ENCODE results near the gene AIF1.

Gene AIF1

DNA sequence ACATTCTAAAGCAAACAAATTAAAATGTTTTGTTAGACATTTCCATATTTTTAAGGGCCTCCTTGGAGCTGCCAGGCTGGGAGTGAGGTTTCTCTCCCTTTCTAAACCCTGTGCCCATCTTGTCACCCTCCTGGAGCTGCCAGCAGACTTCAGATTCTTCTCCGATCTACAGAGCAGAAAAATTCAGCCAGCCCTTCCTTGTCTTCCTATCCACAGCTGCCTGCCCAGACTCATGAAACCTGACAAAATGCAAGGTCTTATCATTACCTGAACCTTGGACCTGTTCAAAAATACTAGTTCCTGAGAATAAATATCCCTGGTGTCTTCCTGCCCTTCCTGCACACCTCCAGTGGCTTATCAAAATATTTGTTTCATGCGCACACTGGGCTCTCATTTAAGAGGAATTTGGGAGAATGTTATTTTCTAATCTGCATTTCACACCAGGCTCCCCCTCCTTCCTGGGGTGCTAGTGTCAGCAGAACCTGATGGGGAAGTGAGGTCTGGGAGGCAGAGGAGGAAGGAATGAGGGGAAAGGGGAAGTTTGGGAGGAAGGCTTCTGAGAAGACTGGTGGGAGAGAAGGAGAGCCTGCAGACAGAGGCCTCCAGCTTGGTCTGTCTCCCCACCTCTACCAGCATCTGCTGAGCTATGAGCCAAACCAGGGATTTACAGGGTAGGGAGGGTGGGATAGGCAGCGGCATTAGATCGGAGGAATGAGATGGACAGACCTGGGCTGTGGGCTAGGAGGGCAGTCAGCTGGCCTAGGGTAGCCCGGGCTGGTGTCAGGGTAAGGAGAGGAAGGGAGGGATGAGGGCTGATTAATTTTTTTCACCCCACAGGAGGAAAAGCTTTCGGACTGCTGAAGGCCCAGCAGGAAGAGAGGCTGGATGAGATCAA, at the start of gene AIF1:
Gene AIF1 (plus strand): TSS at position 551 of the 895 bp plus-strand sequence. CDS start 96 bp downstream, at position 647.
- TF ChIP-seq ZFX (IDR thresholded peaks at IDR 0.05): no peak
- TF ChIP-seq, protein P1, sequence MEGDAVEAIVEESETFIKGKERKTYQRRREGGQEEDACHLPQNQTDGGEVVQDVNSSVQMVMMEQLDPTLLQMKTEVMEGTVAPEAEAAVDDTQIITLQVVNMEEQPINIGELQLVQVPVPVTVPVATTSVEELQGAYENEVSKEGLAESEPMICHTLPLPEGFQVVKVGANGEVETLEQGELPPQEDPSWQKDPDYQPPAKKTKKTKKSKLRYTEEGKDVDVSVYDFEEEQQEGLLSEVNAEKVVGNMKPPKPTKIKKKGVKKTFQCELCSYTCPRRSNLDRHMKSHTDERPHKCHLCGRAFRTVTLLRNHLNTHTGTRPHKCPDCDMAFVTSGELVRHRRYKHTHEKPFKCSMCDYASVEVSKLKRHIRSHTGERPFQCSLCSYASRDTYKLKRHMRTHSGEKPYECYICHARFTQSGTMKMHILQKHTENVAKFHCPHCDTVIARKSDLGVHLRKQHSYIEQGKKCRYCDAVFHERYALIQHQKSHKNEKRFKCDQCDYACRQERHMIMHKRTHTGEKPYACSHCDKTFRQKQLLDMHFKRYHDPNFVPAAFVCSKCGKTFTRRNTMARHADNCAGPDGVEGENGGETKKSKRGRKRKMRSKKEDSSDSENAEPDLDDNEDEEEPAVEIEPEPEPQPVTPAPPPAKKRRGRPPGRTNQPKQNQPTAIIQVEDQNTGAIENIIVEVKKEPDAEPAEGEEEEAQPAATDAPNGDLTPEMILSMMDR (conservative IDR thresholded peaks at IDR 0.05): no peak

DNA sequence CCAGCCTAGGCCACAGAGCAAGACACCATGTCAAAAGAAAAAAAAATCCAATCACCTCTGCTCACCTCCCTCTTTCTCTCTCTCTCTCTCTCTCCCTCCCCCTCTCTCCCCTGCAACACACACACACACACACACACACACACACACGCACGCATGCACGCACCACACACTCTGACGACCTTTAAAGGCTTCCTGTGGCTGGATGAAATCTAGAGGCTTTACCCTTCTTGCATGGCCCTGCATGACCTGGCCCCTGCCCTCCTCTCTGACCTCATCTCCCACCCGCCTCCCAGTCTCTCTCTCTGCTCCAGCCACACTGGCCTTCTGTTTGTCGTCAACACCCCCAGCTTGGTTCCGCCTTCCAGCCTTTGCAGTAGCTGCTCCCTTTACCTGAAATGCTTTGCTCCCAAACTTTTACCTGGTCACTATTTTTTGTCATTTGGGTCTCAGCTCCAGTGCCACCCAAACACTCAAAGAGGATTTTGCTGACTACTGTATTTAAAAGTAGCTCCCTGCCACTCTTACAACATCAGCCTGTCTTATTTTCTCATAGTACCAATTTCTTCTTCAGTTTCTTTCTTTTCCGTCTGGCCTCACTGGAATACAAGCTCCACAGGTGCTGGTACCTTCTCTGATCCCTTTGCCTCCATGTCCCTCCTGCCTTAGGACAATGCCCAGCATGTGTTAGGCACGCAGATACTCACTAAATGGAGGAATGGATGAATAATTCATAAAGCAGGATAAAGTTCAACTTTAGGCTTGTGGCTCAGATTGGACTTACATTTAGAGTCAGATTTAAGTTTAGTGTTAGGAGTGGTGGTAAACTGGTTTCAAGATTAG, 47.3 kb upstream of the AIF1 start:
- no peak overlapping the region for H3K27ac ChIP-seq
- TF ChIP-seq, protein P1 (conservative IDR thresholded peaks at IDR 0.05): no peak

More for the DNA sequence above, at the start of gene AIF1:
- H3K27ac ChIP-seq: no peak within 1 kb of the TSS

DNA sequence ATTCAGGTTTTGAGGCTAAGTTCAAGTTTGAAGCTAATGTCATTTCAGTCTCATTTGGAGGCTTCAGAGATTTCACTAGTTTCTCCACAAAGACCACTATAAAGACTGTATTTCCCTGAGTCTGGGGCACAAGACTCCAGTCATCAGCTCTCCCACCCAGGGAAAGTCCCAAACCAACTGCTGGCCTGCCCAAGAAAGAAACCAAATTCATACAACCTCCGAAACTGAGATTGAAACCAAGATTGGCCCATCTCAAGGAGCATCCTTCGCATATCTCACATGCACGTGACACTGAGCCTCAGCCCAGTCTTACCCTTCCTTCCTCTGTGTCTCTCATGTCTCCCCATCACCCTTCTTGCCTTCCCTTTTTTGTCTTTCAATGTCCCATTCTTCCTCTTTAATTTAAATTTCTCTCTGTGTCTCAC, 46.5 kb upstream of the AIF1 start:
- no peak overlapping the region for H3K27ac ChIP-seq
- TF ChIP-seq, protein P1 (conservative IDR thresholded peaks at IDR 0.05): no peak
- TF ChIP-seq ZFX (IDR thresholded peaks at IDR 0.05): no peak

DNA sequence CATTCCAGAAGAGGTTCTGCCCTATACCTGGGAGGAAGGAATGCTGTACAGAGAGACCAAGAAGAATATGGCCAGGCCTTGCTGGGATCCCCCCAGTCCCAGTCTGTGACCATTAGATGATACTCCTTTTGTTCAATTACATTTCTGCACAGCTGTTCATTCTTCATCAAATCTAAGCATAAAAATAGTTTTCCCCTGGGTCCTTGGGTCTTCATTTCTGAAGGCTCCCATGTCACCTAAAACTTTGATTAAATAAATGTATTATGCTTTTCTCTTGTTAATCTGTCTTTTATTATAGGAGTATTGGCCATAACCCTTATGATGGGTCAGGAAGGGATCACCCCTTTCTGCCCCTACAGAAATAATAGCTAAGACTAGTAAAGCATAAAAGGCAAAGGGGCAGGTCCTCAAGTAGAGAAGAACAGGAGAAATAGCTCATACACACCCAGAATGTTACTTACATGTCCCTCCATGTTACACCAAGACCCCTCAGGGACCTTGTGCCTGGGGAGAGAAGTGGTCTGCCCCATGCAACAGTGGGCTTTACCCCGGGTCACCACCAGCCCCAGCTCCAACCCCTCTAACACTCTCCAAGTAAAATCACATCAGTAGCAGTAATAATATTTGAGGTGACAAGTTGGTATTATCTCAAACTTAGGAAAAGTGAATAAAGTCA, 45.0 kb upstream of the AIF1 start:
- no peak overlapping the region for H3K27ac ChIP-seq
- TF ChIP-seq, protein P1 (conservative IDR thresholded peaks at IDR 0.05): no peak
- no peak for TF ChIP-seq ZFX (IDR thresholded peaks at IDR 0.05)

DNA sequence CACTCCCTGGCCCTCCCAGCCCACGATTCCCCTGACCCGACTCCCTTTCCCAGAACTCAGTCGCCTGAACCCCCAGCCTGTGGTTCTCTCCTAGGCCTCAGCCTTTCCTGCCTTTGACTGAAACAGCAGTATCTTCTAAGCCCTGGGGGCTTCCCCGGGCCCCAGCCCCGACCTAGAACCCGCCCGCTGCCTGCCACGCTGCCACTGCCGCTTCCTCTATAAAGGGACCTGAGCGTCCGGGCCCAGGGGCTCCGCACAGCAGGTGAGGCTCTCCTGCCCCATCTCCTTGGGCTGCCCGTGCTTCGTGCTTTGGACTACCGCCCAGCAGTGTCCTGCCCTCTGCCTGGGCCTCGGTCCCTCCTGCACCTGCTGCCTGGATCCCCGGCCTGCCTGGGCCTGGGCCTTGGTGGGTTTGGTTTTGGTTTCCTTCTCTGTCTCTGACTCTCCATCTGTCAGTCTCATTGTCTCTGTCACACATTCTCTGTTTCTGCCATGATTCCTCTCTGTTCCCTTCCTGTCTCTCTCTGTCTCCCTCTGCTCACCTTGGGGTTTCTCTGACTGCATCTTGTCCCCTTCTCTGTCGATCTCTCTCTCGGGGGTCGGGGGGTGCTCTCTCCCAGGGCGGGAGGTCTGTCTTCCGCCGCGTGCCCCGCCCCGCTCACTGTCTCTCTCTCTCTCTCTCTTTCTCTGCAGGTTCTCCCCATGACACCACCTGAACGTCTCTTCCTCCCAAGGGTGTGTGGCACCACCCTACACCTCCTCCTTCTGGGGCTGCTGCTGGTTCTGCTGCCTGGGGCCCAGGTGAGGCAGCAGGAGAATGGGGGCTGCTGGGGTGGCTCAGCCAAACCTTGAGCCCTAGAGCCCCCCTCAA, 42.8 kb upstream of the AIF1 start, which contains the start of gene LTA:
Gene LTA (plus strand): TSS at position 249 of the 871 bp plus-strand sequence. CDS start 454 bp downstream, at position 703.
- TF ChIP-seq ZFX (IDR thresholded peaks at IDR 0.05): no peak
- no peak within 1 kb of the TSS for H3K27ac ChIP-seq

DNA sequence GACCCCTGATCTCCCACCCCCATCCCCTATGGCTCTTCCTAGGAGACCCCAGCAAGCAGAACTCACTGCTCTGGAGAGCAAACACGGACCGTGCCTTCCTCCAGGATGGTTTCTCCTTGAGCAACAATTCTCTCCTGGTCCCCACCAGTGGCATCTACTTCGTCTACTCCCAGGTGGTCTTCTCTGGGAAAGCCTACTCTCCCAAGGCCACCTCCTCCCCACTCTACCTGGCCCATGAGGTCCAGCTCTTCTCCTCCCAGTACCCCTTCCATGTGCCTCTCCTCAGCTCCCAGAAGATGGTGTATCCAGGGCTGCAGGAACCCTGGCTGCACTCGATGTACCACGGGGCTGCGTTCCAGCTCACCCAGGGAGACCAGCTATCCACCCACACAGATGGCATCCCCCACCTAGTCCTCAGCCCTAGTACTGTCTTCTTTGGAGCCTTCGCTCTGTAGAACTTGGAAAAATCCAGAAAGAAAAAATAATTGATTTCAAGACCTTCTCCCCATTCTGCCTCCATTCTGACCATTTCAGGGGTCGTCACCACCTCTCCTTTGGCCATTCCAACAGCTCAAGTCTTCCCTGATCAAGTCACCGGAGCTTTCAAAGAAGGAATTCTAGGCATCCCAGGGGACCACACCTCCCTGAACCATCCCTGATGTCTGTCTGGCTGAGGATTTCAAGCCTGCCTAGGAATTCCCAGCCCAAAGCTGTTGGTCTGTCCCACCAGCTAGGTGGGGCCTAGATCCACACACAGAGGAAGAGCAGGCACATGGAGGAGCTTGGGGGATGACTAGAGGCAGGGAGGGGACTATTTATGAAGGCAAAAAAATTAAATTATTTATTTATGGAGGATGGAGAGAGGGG, 41.6 kb upstream of the AIF1 start:
- TF ChIP-seq, protein P1 (conservative IDR thresholded peaks at IDR 0.05): no peak
- no peak for TF ChIP-seq ZFX (IDR thresholded peaks at IDR 0.05)
- H3K27ac ChIP-seq: no peak overlapping the region
